Measurements from ENCODE around the gene SRRM5. TPM values are rescaled to one million over a fixed set of nuclear protein-coding genes. Genes with fewer than 3 reads are reported as not detected.

The SRRM5 gene
- total and polyA plus RNA-seq, 2 of the 13 experiments (the other 11 are each of a cell fraction or from before 2014, with no cell fraction given): 0.11 to 0.16 TPM

DNA sequence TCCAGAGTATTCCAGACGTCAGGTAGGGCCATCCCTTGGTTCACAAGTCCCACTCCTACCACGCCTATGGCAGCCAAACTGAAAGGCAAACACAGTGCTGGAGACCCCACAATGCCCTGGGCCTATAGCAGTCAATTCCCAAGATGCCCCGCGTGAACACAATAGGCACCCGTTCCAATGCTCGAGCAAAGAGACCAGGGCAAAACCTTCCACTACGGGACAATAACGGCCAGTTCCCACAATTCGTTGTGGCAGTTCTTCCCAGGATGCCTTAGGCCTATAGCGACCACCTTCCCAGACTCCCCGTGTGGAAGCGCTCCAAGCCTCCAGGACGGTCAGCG lies 7.0 kb downstream of the SRRM5 start:
- peak overlapping the region; percentile 82 for H2AFZ ChIP-seq (ENCODE audit: low read length)
- TSS peak; percentile 81 for BruUV-seq (replicated peaks)
- 1% methylated on average over 10 of the region's 14 CpGs for WGBS (ENCODE audit: low lambda C conversion rate)
- intact Hi-C loops (cut with micrococcal nuclease; ENCODE audit: unreplicated experiment) (loop anchor here (2.0 kb wide), 1 partner anchor 16 kb away; no protein-coding TSS in a partner anchor), in situ Hi-C loops (cut with HindIII; ENCODE audit: extremely low pct_ligation_motif_present, low pct_unique_long_range_greater_than_20kb) (no loop called here)
- H3K9ac ChIP-seq (ENCODE audit: insufficient read depth, low read depth, low read length): peak overlapping the region; percentile 88
- H3K4me2 ChIP-seq (ENCODE audit: low read depth, low read length): peak overlapping the region; percentile 96
- peak; percentile 74 for ATAC-seq
- peak; percentile 79 for DNase-seq (ENCODE audit: low spot score)
- peaks cover 3 to 4% of the 10 kb centered on the region in 2 experiments; a peak in 2 of 5 replicates for H3K36me3 ChIP-seq (replicated peaks in 1 of 2; ENCODE audit: control insufficient read depth in 1 of 2, insufficient read depth in 2 of 2, low read length in 2 of 2)
- no peaks in the 10 kb centered on the region for H3K9me3 ChIP-seq (ENCODE audit: low read length)
- H3K27ac ChIP-seq (ENCODE audit: extremely low read length, insufficient read depth, low read length): peak overlapping the region; percentile 96
- peak overlapping the region; percentile 60 to 81 (median 61) for H3K4me3 ChIP-seq (replicated peaks in 1 of 3; ENCODE audit: insufficient read depth in 1 of 3, low read depth in 2 of 3, low read length in 3 of 3)
- peak; percentile 84 for FAIRE-seq
- H4K20me1 ChIP-seq (ENCODE audit: insufficient read depth, low read length): no peaks in the 10 kb centered on the region
- CTCF ChIA-PET (ENCODE audit: low intra/inter-chr PET ratio, low total read pairs): no interaction called here
- peaks cover 14% of the 10 kb centered on the region for H3K79me2 ChIP-seq (ENCODE audit: insufficient read depth, low read length)
- POLR2A ChIA-PET: interaction anchor here (1.2 kb wide), 1 partner anchor 23 kb away, joined by 7 read pairs; the partner anchor contains the start of genes IRGQ and ZNF576
- H3K27me3 ChIP-seq (ENCODE audit: control insufficient read depth in 1 of 2, insufficient read depth in 2 of 2, low read length in 2 of 2): no peaks in the 10 kb centered on the region
- H3K4me1 ChIP-seq (ENCODE audit: insufficient read depth, low read length): peaks cover 24% of the 10 kb centered on the region
- peak; percentile 7 for TF ChIP-seq TEAD3 (CRISPR knock-in tag; optimal IDR thresholded peaks at IDR 0.05; ENCODE audit: borderline replicate concordance)
- peak; percentile 18; the same call in 1 of the 2 replicates for TF ChIP-seq FOXA3 (CRISPR knock-in tag; IDR thresholded peaks at IDR 0.05)
- TF ChIP-seq, protein P1, sequence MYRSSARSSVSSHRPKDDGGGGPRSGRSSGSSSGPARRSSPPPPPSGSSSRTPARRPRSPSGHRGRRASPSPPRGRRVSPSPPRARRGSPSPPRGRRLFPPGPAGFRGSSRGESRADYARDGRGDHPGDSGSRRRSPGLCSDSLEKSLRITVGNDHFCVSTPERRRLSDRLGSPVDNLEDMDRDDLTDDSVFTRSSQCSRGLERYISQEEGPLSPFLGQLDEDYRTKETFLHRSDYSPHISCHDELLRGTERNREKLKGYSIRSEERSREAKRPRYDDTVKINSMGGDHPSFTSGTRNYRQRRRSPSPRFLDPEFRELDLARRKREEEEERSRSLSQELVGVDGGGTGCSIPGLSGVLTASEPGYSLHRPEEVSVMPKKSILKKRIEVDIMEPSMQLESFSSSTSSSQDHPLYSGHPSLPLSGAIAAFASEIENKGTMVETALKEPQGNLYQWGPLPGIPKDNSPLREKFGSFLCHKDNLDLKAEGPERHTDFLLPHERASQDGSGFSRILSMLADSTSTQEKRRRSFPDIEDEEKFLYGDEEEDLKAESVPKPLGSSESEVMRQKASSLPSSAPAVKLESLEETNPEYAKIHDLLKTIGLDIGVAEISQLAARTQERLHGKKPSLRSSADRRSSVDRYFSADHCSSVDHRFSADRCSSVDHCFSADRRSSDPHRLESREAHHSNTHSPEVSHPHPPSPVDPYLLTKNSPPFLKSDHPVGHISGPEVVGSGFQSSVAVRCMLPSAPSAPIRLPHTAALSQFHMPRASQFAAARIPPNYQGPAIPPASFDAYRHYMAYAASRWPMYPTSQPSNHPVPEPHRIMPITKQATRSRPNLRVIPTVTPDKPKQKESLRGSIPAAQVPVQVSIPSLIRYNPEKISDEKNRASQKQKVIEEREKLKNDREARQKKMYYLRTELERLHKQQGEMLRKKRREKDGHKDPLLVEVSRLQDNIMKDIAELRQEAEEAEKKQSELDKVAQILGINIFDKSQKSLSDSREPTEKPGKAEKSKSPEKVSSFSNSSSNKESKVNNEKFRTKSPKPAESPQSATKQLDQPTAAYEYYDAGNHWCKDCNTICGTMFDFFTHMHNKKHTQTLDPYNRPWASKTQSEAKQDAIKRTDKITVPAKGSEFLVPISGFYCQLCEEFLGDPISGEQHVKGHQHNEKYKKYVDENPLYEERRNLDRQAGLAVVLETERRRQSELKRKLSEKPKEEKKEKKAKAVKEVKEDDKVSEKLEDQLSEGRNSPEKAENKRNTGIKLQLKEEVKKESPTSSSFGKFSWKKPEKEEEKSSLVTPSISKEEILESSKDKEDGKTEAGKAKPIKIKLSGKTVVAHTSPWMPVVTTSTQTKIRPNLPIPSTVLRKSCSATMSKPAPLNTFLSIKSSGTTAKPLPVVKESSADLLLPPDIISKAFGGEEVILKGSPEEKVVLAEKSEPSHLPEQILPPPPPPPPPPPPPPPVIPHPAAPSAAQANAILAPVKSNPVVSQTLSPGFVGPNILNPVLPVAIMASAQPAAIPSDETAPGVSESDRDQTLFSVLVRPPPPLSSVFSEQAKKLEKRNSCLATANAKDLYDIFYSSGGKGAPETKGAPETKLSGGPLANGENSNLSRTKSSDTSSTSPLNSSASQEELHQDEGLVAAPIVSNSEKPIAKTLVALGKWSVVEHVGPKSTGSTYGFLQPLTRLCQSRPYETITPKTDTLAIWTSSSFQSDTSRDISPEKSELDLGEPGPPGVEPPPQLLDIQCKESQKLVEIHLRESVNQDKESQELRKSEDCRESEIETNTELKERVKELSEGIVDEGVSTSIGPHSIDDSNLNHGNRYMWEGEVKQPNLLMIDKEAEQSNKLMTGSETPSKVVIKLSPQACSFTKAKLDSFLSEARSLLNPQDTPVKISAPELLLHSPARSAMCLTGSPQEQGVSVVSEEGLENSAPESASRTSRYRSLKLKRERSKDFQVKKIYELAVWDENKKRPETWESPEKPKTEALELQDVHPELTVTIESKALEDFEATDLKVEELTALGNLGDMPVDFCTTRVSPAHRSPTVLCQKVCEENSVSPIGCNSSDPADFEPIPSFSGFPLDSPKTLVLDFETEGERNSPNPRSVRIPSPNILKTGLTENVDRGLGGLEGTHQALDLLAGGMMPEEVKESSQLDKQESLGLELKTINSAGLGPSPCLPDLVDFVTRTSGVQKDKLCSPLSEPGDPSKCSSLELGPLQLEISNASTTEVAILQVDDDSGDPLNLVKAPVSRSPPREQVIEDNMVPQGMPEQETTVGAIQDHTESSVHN (CRISPR knock-in tag; IDR thresholded peaks at IDR 0.05): peak; percentile 46; the same call in 1 of the 2 replicates
- TF ChIP-seq PAWR (CRISPR knock-in tag; IDR thresholded peaks at IDR 0.05; ENCODE audit: borderline replicate concordance): no peak
- no peak; the same call in 1 of the 2 replicates for TF ChIP-seq ZNF337 (CRISPR knock-in tag; IDR thresholded peaks at IDR 0.05; ENCODE audit: borderline replicate concordance, low read depth)
- no peak; the same call in 1 of the 2 replicates for TF ChIP-seq ZBTB26 (CRISPR knock-in tag; IDR thresholded peaks at IDR 0.05; ENCODE audit: borderline replicate concordance)
- TF ChIP-seq GATA4 (IDR thresholded peaks at IDR 0.05; ENCODE audit: borderline replicate concordance, low read depth): no peak
- no peak; the same call in 1 of the 2 replicates for TF ChIP-seq ZNF292 (CRISPR knock-in tag; IDR thresholded peaks at IDR 0.05; ENCODE audit: borderline replicate concordance, low read depth)
- TF ChIP-seq, protein P2, sequence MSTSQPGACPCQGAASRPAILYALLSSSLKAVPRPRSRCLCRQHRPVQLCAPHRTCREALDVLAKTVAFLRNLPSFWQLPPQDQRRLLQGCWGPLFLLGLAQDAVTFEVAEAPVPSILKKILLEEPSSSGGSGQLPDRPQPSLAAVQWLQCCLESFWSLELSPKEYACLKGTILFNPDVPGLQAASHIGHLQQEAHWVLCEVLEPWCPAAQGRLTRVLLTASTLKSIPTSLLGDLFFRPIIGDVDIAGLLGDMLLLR (CRISPR knock-in tag; IDR thresholded peaks at IDR 0.05): 0 out of 2 replicates have a peak, but pooled peaks have one; percentile 6
- TF ChIP-seq RNF2 (conservative IDR thresholded peaks at IDR 0.05; ENCODE audit: low read depth): no peak
- no peak for TF ChIP-seq ZNF367 (CRISPR knock-in tag; IDR thresholded peaks at IDR 0.05; ENCODE audit: borderline replicate concordance)
- peak; percentile 68 for TF ChIP-seq KAT8 (CRISPR knock-in tag; IDR thresholded peaks at IDR 0.05)
- no peak for TF ChIP-seq ZSCAN12 (CRISPR knock-in tag; IDR thresholded peaks at IDR 0.05)
- TF ChIP-seq RARG (CRISPR knock-in tag; IDR thresholded peaks at IDR 0.05; ENCODE audit: low read depth): 0 out of 2 replicates have a peak, but pooled peaks have one; percentile 16
- no peak for TF ChIP-seq ZNF260 (CRISPR knock-in tag; IDR thresholded peaks at IDR 0.05; ENCODE audit: borderline replicate concordance, low read depth)

All from HepG2 (cell line).